Aorta (tissue), 5 donors: ENCODE measurements around the gene MEIS1. TPM values are rescaled to one million over a fixed set of nuclear protein-coding genes. Genes with fewer than 3 reads are reported as not detected.

Experiments
- ATAC-seq: fragments of 200-7000 bp; cut with Tn5 transposase; one replicate; pipeline ENCODE4 v1.9.1; 2022; ENCODE audit warnings: moderate library complexity; ENCODE audit not compliant: low FRiP score
- DNase-seq, 2 donors: peaks; one replicate each; pipeline ENCODE4 v3.0.0-alpha.2; 2020
- H3K27ac ChIP-seq, 2 donors: one replicate each; pipeline ENCODE4 v1.5.1; 2013; ENCODE audit warnings: low read length in 2 of 2, mild to moderate bottlenecking in 2 of 2, moderate library complexity in 2 of 2, control low read depth in 1 of 2, inconsistent platforms in 1 of 2, low read depth in 1 of 2
- H3K27me3 ChIP-seq, 2 donors: one replicate each; pipeline ENCODE4 v1.6.1; 2013; ENCODE audit warnings: control low read depth in 1 of 2, low read length in 1 of 2, mild to moderate bottlenecking in 1 of 2, moderate library complexity in 1 of 2; ENCODE audit not compliant: insufficient read depth in 2 of 2, control insufficient read depth in 1 of 2
- H3K36me3 ChIP-seq, 2 donors: one replicate each; pipeline ENCODE4 v1.6.1; 2013; ENCODE audit warnings: control low read depth in 1 of 2, low read length in 1 of 2, mild to moderate bottlenecking in 1 of 2; ENCODE audit not compliant: insufficient read depth in 2 of 2, control insufficient read depth in 1 of 2
- H3K4me1 ChIP-seq, 2 donors: one replicate each; pipeline ENCODE4 v1.6.1; 2013; ENCODE audit warnings: low read length in 2 of 2, control low read depth in 1 of 2, mild to moderate bottlenecking in 1 of 2, moderate library complexity in 1 of 2; ENCODE audit not compliant: insufficient read depth in 2 of 2, control insufficient read depth in 1 of 2
- H3K4me3 ChIP-seq, 2 donors: one replicate each; pipeline ENCODE4 v1.5.1; 2013; ENCODE audit warnings: low read length in 2 of 2, control low read depth in 1 of 2, mild to moderate bottlenecking in 1 of 2
- H3K9me3 ChIP-seq: one replicate; pipeline ENCODE4 v1.6.1; 2013; ENCODE audit warnings: mild to moderate bottlenecking, low read length; ENCODE audit not compliant: control insufficient read depth
- WGBS, 2 donors: extraction: QIAGEN DNeasy Blood & Tissue Kit; methylation state at CpG; one replicate each; pipeline ENCODE4 v1.1.7; 2013; 5-methylcytosine and 5-hydroxymethylcytosine counted together
- intact Hi-C, 2 donors: fragments of 100-400 bp; cut with DNase I; formaldehyde crosslinking; loops; one replicate each; pipeline versions ENCODE4 v1.14.2 to v1.15.0; 2022
- polyA plus RNA-seq, 2 donors: library from polyadenylated mRNA; stranded (reverse); fragments of 200-250 nt; gene quantifications; one replicate each; pipeline ENCODE4 v1.2.3, GENCODE V29; 2013
- total RNA-seq, 2 donors: library from RNA; stranded (reverse); fragmentation: NEBNext Ultra II Directional; extraction: Animal tissue kit (Norgen Biotek cat#: 25700); gene quantifications; one replicate each; pipeline ENCODE4 v1.2.1, GENCODE V29; 2021
- donor health status: healthy with polysubstance abuse.
- donor health status: Bipolar disorder and iron deficiency.
- donor health status: DM: no; HTN: no; CAD: no.
- donor health status: DM: no; HTN: no; CAD: no.
- donor health status: DM: yes; HTN: yes; CAD: no.

Gene MEIS1
- total and polyA plus RNA-seq, 4 donors: 7.6 to 76.6 (median 33.5) TPM

DNA sequence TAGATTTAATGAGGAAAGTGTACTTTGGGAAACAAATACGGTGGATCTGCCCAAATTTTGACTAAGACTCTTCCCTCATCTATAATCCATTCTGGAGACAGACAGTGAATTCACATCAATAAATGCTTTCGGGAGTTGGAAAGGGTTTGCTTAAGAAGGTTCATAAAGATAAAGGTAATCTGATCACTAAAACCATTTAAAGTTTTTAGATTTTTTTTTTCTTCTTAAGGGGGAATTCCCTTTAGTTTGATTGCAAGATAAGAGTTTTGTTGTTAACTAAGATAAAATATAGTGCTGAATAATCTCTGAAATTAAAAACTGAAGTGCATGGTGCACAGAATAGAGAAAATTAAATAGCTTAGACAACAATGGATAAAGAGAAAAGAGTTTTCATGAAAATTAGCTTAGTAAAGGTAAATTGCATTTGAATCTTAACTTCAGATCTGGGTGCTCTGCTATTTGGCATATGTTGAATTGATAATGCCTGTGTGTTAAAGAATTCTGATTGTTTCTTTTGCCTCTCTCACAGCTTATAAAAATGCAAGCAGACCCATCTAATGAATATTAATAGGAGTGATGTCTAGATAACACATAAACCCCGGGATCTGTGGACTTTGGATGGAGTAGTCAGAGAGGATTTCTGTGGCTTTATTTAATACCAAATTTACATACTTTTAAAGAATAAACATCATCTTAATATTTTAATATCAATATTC, 100.8 kb downstream of the MEIS1 start:
- no peak for ATAC-seq
- H3K4me3 ChIP-seq: no peak overlapping the region
- no peaks in the 10 kb centered on the region for H3K27me3 ChIP-seq
- intact Hi-C loops: no loop called here
- no peak for DNase-seq
- no peaks in the 10 kb centered on the region for H3K9me3 ChIP-seq
- no peak overlapping the region for H3K27ac ChIP-seq
- H3K4me1 ChIP-seq: peaks cover 0 to 5% of the 10 kb centered on the region in 2 donors
- H3K36me3 ChIP-seq: no peaks in the 10 kb centered on the region
- 62 to 71% methylated on average over 3 of the region's 3 CpGs for WGBS, 2 donors

GRCh38 chr2:66536290-66536673, 101.4 kb downstream of the MEIS1 start:
- peaks cover 0 to 5% of the 10 kb centered on the region in 2 donors for H3K4me1 ChIP-seq
- DNase-seq (no peak), ATAC-seq (no peak)
- H3K36me3 ChIP-seq: no peaks in the 10 kb centered on the region
- intact Hi-C loops: no loop called here
- no peak overlapping the region for H3K27ac ChIP-seq
- no peak overlapping the region for H3K4me3 ChIP-seq
- H3K9me3 ChIP-seq: no peaks in the 10 kb centered on the region
- H3K27me3 ChIP-seq: no peaks in the 10 kb centered on the region
- 73 to 82% methylated on average over 2 of the region's 2 CpGs for WGBS, 2 donors

GRCh38 chr2:66536997-66537396, 102.1 kb downstream of the MEIS1 start:
- DNase-seq (no peak), ATAC-seq (no peak)
- WGBS, 2 donors: 39 to 52% methylated on average over 2 of the region's 2 CpGs
- Histone ChIP-seq H3K9me3 (no peaks in the 10 kb centered on the region), H3K4me3 (no peak overlapping the region), H3K36me3 (no peaks in the 10 kb centered on the region), H3K4me1 (peaks cover 2 to 5% of the 10 kb centered on the region in 2 donors), H3K27me3 (no peaks in the 10 kb centered on the region), H3K27ac (no peak overlapping the region)
- intact Hi-C loops: no loop called here

- H3K27me3 ChIP-seq: no peaks in the 10 kb centered on the region
- intact Hi-C loops: no loop called here
- DNase-seq (no peak), ATAC-seq (no peak)
- H3K4me3 ChIP-seq: no peak overlapping the region
- H3K27ac ChIP-seq: no peak overlapping the region
- peaks cover 5 to 8% of the 10 kb centered on the region in 2 donors for H3K4me1 ChIP-seq
- 3 to 12% methylated on average over 1 of the region's 1 CpG for WGBS, 2 donors
- no peaks in the 10 kb centered on the region for H3K36me3 ChIP-seq
- no peaks in the 10 kb centered on the region for H3K9me3 ChIP-seq
These were observed 103.4 kb downstream of the MEIS1 start for GRCh38 chr2:66538291-66538690.

- H3K27ac ChIP-seq: no peak overlapping the region
- H3K27me3 ChIP-seq: no peaks in the 10 kb centered on the region
- peaks cover 7 to 8% of the 10 kb centered on the region in 2 donors for H3K4me1 ChIP-seq
- no peaks in the 10 kb centered on the region for H3K36me3 ChIP-seq
- intact Hi-C loops: no loop called here
- DNase-seq (no peak), ATAC-seq (no peak)
- no peak overlapping the region for H3K4me3 ChIP-seq
- 70 to 75% methylated on average over 5 of the region's 5 CpGs for WGBS, 2 donors
- H3K9me3 ChIP-seq: no peaks in the 10 kb centered on the region
These were observed 104.5 kb downstream of the MEIS1 start for GRCh38 chr2:66539452-66539851.

- DNase-seq: no peak
- H3K36me3 ChIP-seq: no peaks in the 10 kb centered on the region
- peaks cover 7 to 8% of the 10 kb centered on the region in 2 donors for H3K4me1 ChIP-seq
- H3K27me3 ChIP-seq: no peaks in the 10 kb centered on the region
- H3K9me3 ChIP-seq: no peaks in the 10 kb centered on the region
- no peak overlapping the region for H3K4me3 ChIP-seq
- no peak for ATAC-seq
- 70 to 84% methylated on average over 4 of the region's 4 CpGs for WGBS, 2 donors
- intact Hi-C loops: no loop called here
- no peak overlapping the region for H3K27ac ChIP-seq
These were observed 106.7 kb downstream of the MEIS1 start for GRCh38 chr2:66541646-66542045.

DNA sequence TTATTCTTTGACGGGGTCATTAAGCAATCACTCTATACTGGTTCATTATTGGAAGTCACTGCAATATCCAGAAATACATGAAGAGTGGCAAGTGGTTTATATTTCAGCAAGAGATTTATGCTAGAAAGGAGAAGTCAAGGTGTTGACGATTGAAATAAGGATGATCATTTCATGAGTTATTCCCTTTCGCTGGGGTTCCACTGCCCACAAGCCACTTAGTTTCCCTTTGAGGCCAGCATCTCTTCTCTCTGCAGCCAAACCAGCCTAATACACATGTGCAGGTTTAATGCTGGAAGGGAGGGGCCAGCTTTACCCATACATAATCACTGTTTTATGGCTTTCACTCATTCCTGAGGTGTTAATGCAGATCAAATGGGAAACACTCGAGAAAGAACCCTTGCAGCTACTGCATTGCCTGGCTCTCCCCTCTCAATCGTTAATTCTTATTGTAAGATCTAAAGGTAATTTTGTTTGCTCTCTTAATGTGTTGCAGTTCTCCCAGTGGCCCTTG, 108.4 kb downstream of the MEIS1 start:
- ATAC-seq (no peak), DNase-seq (no peak)
- intact Hi-C loops: no loop called here
- 57% methylated on average over 5 of the region's 5 CpGs for WGBS, 2 donors
- H3K27ac ChIP-seq: no peak overlapping the region
- H3K36me3 ChIP-seq: no peaks in the 10 kb centered on the region
- no peak overlapping the region for H3K4me3 ChIP-seq
- H3K9me3 ChIP-seq: no peaks in the 10 kb centered on the region
- H3K4me1 ChIP-seq: peaks cover 3 to 7% of the 10 kb centered on the region in 2 donors
- H3K27me3 ChIP-seq: no peaks in the 10 kb centered on the region

DNA sequence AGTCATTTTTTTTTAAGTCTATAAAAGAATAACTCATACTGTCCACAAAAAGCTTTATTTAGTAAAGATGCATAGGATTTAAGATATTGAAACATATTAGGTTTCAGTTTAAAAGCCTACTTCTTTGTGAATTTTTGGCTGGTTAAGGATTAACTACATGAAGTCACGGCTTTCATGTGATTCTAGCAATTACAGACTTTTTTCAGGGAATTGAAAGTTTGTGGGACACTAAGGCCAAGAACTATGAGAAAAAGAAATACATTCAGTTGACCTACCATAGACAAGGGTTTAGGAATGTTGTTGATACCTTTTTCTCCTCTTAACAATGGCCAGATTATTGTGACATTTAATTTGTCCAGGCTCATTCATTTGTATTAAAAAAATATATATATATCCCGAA, 109.3 kb downstream of the MEIS1 start:
- Histone ChIP-seq H3K4me1 (peaks cover 3 to 7% of the 10 kb centered on the region in 2 donors), H3K27me3 (no peaks in the 10 kb centered on the region), H3K9me3 (no peaks in the 10 kb centered on the region), H3K36me3 (no peaks in the 10 kb centered on the region), H3K27ac (no peak overlapping the region), H3K4me3 (no peak overlapping the region)
- DNase-seq (no peak), ATAC-seq (no peak)
- WGBS, 2 donors: 65 to 67% methylated on average over 2 of the region's 2 CpGs
- intact Hi-C loops: no loop called here

DNA sequence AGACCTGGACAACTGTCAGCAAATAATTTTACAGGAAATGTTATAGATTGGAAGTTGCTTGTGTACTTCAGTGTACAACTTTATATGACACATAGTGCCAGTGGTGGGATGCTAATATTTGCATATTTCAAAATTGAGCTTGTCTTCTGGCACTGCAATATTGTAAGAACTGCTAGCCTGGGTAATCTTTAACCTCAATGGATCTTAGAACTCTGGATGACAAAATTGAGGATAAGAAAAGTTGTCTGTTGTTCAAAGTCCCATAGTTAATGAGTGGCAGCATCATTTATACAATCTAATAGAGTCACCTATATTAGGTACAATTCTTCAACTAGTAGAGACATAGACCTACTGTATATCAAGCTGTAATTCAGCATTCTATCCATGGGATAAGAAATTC, 110.3 kb downstream of the MEIS1 start:
- H3K27me3 ChIP-seq: no peaks in the 10 kb centered on the region
- ATAC-seq (no peak), DNase-seq (no peak)
- H3K27ac ChIP-seq: no peak overlapping the region
- H3K36me3 ChIP-seq: peaks cover 0 to 2% of the 10 kb centered on the region in 2 donors
- H3K4me1 ChIP-seq: peaks cover 3 to 7% of the 10 kb centered on the region in 2 donors
- intact Hi-C loops: no loop called here
- H3K9me3 ChIP-seq: no peaks in the 10 kb centered on the region
- H3K4me3 ChIP-seq: no peak overlapping the region
